Vagina (tissue), 2 donors: ENCODE measurements around the gene NISCH.

Experiments
- POLR2A ChIP-seq, 2 donors: fragments of 450-650 bp; IDR thresholded peaks; one replicate each; pipeline ENCODE4 v1.6.1; 2017; ENCODE audit warnings: antibody characterized with exemption in 2 of 2, mild to moderate bottlenecking in 2 of 2, moderate library complexity in 2 of 2
- POLR2AphosphoS5 ChIP-seq, 2 donors: sonication (generic); formaldehyde crosslinking; IDR thresholded peaks; one replicate each; pipeline ENCODE4 v1.9.0; 2017; ENCODE audit warnings: antibody characterized with exemption in 2 of 2, mild to moderate bottlenecking in 2 of 2, low read depth in 1 of 2; ENCODE audit not compliant: insufficient read depth in 1 of 2
- TF ChIP-seq, protein P1 (sequence below), 3 experiments: fragments of 450-650 bp in 2 of 3; fragments of 200-600 bp in 1 of 3; sonication (generic) in 1 of 3; IDR thresholded peaks; one replicate each; pipeline ENCODE4 v1.5.1; 2017 to 2019; ENCODE audit warnings: antibody characterized with exemption in 3 of 3, mild to moderate bottlenecking in 2 of 3, moderate library complexity in 2 of 3

DNA sequence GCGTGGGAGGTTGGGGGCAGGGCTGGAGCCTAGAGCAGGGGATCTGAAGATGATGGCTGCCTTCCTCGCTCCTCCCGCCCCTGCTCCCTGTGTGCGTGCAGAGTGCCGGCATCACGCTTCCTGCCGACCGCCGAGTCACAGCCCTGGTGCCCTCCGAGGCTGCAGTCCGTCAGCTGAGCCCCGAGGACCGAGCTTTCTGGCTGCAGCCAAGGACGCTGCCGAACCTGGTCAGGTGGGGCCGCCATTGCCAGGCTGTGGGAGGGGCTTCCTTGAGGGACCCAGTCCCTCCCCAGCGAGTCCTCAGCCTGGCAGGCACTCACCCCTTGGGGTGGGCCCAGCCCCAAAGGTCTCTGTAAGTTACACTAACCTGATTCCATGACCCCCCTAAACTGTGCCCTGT lies 57.3 kb downstream of the NISCH start:
- TF ChIP-seq, protein P1, sequence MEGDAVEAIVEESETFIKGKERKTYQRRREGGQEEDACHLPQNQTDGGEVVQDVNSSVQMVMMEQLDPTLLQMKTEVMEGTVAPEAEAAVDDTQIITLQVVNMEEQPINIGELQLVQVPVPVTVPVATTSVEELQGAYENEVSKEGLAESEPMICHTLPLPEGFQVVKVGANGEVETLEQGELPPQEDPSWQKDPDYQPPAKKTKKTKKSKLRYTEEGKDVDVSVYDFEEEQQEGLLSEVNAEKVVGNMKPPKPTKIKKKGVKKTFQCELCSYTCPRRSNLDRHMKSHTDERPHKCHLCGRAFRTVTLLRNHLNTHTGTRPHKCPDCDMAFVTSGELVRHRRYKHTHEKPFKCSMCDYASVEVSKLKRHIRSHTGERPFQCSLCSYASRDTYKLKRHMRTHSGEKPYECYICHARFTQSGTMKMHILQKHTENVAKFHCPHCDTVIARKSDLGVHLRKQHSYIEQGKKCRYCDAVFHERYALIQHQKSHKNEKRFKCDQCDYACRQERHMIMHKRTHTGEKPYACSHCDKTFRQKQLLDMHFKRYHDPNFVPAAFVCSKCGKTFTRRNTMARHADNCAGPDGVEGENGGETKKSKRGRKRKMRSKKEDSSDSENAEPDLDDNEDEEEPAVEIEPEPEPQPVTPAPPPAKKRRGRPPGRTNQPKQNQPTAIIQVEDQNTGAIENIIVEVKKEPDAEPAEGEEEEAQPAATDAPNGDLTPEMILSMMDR (IDR thresholded peaks at IDR 0.05), result no peak
- TF ChIP-seq POLR2AphosphoS5 (IDR thresholded peaks at IDR 0.05; ENCODE audit: insufficient read depth in 1 of 2, low read depth in 1 of 2) (no peak), POLR2A (IDR thresholded peaks at IDR 0.05) (no peak)
